GM12865 (cell line): ENCODE data around the gene CFAP77.
A peak's percentile ranks its signal among the peaks of the same experiment; 100 is the strongest.

Source experiments
- DNase-seq: peaks from one replicate; pipeline ENCODE4 v3.0.0; 2010; ENCODE audit warnings: low read depth
- H3K4me3 ChIP-seq: 2 replicates; pipeline ENCODE4 v1.5.1; 2011; ENCODE audit warnings: mild to moderate bottlenecking, low read depth, low read length, control low read depth
- TF ChIP-seq, protein P1 (sequence below): IDR thresholded peaks from 2 replicates; pipeline ENCODE4 v1.5.1; 2011; ENCODE audit warnings: low read length, control low read depth, low read depth, inconsistent platforms; ENCODE audit not compliant: insufficient read depth; ENCODE audit errors: missing control alignments

Gene CFAP77

DNA sequence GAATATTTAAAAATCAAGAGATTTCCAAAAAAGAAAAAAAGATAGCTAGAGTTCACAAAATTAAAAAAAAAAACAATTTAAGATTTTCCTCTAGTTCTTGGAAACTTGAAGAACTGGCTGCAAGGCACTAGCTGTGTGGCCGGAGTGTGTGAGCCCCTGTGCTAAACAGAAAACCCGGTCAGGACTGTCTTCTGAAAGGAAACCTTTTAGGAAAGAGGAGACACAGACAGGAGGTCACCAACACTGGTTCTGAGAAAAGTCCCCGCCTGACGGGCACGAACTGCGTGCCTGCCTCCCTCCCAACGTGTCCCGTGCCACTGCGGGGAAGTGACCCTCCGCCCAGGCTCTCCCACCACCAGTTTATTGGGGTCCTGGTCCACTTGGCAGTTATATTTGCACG is 18.6 kb upstream of the CFAP77 start:
- TF ChIP-seq, protein P1, sequence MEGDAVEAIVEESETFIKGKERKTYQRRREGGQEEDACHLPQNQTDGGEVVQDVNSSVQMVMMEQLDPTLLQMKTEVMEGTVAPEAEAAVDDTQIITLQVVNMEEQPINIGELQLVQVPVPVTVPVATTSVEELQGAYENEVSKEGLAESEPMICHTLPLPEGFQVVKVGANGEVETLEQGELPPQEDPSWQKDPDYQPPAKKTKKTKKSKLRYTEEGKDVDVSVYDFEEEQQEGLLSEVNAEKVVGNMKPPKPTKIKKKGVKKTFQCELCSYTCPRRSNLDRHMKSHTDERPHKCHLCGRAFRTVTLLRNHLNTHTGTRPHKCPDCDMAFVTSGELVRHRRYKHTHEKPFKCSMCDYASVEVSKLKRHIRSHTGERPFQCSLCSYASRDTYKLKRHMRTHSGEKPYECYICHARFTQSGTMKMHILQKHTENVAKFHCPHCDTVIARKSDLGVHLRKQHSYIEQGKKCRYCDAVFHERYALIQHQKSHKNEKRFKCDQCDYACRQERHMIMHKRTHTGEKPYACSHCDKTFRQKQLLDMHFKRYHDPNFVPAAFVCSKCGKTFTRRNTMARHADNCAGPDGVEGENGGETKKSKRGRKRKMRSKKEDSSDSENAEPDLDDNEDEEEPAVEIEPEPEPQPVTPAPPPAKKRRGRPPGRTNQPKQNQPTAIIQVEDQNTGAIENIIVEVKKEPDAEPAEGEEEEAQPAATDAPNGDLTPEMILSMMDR: no peak
- no peak overlapping the region for H3K4me3 ChIP-seq
- no peak for DNase-seq

DNA sequence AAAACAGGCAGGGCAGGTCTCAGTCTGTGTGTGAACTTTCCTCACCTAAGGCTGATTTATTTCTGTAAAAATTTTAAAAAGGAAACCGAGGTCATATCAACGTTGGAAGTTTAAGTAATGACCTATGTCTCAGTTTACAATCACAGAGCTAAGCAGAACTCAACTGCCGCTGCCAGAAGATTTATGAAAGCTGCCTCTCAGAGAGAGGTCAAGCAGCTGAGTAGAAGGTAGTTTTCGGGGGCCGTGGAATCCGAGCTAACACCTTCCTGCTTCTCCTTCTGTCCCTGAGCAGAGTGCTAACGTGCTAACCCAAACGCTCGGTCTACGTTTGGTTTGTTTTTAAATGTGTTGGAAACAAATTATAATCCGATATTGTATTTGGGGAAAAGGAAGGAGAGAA is 14.5 kb upstream of the CFAP77 start:
- no peak overlapping the region for H3K4me3 ChIP-seq
- TF ChIP-seq, protein P1: no peak
- DNase-seq: no peak

DNA sequence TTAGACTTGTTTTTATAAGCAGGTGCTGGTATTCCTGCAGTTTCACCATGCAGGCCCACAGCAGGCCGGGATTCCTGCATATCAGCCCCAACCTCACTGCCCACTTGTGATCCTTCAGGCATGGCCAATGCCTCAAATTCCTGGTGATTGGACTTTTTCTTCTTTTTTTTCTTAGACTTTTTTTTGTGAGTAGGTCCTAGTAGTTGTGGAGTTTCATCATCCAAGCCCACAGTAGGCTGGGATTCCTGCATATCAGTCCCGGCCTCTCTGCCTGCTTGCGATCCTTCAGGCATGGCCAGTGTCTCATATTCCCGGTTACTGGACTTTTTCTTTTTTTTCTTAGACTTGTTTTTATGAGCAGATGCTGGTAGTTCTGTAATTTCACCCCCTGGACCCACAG is 8.2 kb upstream of the CFAP77 start:
- TF ChIP-seq, protein P1: no peak
- H3K4me3 ChIP-seq: no peak overlapping the region
- DNase-seq: no peak

GRCh38 chr9:132404228-132404881 is 5.7 kb upstream of the CFAP77 start:
- TF ChIP-seq, protein P1: no peak
- peak; percentile 35 for DNase-seq
- no peak overlapping the region; the same call in 1 of the 2 replicates for H3K4me3 ChIP-seq

DNA sequence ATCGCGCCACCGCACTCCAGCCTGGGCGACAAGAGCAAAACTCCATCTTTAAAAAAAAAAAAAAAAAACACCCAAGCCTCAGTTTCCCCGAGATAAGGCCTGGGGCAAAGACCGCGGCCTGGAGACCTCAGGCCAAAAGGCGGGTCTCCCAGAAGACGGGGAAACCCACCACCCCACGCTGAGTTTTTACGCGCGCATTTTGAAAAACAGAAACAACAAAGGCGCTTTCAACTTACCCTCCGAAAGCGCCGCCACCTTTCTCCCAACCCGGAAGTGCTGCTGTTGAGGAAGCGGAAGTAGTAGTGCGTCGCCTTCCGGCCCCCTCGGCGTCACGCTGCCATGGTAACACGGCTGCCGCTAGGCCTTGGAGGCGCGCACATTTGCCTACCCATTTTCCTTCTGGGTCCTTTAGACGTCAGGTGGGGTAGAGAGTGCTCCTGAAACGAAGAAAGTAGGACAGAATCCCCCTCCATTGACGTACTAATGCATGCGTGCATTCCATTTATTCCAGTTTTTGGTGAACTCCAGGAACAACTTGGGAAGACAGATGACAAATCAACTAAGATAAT is 3.4 kb upstream of the CFAP77 start, which contains the start of gene TTF1:
TSS of gene TTF1 (minus strand) at position 287 of the 569 bp plus-strand sequence. CDS start 4,019 bp downstream, outside the sequence.
- peak; percentile 96 for DNase-seq
- TF ChIP-seq, protein P1: no peak
- H3K4me3 ChIP-seq: peak within 1 kb of the TSS; percentile 92

DNA sequence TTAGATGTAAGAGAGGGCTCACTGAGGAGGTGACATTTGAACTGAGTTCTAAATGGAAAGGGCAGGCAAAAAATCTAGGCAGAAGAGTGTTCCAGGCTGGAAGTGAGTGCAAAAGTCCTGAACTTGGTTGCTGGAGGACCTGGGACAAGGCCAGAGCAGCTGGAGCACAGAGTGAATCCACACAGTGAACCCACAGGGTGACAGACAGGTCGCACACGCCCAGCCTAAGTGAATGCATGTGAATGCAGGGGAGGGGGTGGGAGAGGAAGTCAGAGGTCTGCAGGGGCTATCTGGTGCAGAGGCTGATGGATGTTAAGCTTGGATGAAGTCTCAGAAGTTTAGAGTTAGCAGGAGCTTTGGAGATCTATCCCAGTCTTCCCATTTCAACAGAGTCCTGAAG is 2.8 kb upstream of the CFAP77 start:
- no peak for DNase-seq
- TF ChIP-seq, protein P1: no peak
- no peak overlapping the region; the same call in 1 of the 2 replicates for H3K4me3 ChIP-seq
